ENCODE data around the gene ZPR1.

DNA sequence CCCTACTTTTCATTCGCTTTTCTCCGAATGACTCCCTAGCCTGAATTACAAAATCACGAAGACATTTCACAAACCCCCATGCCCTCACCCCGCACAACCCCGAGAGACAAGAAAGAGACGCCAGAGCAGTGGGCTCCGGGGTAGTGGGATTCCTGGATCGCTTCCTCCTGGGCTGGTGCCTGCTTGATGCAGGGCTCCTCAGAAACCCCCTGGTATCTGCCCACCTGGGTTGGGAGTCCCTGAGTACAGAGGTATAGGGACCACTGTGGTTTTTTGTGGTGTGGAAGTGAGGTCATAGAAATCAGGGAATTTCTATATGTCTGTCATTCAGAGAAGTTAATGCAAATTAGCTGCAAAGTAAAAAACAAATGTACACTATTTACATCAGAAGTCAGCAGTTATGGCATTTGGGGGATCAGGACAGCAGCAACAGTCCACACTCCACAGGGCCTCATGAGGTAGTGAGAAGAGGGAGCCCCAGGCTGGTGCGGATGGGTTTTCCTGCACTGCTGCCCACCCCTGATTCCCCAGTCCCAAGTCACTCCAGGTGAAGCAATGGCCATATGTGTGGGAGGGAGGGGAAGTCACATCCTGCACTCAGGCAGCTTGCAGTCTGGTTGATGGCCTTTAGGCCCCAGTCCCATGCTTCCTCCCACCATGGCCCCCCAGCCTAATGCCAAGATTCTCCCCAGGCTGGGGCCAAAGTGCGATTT lies 54.6 kb downstream of the ZPR1 start:
- TF ChIP-seq CTCF (IDR thresholded peaks at IDR 0.05) (no peak), POLR2A (IDR thresholded peaks at IDR 0.05) (no peak)
